Smooth muscle cell of the umbilical artery (primary cell): Measurements from ENCODE around the gene LUC7L3. TPM values are rescaled to one million over a fixed set of nuclear protein-coding genes. Genes with fewer than 3 reads are reported as not detected.

ENCODE experiments used
- total RNA-seq: library from RNA; depleted of rRNA; stranded (reverse); fragments of >200 nt; gene quantifications from 2 replicates; pipeline ENCODE4 v1.2.3, GENCODE V29; 2014

LUC7L3 gene, protein sequence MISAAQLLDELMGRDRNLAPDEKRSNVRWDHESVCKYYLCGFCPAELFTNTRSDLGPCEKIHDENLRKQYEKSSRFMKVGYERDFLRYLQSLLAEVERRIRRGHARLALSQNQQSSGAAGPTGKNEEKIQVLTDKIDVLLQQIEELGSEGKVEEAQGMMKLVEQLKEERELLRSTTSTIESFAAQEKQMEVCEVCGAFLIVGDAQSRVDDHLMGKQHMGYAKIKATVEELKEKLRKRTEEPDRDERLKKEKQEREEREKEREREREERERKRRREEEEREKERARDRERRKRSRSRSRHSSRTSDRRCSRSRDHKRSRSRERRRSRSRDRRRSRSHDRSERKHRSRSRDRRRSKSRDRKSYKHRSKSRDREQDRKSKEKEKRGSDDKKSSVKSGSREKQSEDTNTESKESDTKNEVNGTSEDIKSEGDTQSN
- total RNA-seq, result 26.8 and 27.6 TPM in 2 replicates

DNA sequence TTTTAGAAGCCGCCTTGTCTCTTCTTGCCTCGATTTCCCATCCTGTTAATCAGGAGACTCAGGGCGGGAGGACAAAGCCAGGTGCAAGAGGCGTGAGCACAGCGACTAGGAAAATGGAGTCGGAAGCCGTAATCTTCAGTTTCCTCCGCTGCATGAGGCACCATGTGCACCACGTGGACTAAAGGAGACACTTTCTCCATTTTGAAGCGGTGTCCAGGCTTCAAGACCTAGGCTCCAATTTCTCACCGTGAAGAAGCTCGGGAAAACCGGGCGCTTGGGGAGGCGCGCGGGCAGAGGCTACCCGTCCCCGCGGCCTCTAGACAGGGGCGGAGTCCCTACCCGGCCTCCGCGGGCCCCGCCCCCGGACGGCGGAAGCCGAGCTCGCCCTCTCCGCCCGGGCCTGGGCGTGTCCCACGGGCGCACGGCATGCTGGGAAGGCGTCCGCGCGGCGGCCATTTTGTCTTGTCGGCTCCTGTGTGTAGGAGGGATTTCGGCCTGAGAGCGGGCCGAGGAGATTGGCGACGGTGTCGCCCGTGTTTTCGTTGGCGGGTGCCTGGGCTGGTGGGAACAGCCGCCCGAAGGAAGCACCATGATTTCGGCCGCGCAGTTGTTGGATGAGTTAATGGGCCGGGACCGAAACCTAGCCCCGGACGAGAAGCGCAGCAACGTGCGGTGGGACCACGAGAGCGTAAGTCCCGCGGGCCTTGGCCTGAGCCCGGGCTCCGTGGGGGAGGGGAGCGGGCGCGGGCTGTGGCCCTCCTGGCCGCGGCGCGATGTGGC lies at the start of gene LUC7L3:
TSS of gene LUC7L3 (plus strand) at position 460 of the 780 bp plus-strand sequence. CDS start at position 590, 130 bp downstream.

DNA sequence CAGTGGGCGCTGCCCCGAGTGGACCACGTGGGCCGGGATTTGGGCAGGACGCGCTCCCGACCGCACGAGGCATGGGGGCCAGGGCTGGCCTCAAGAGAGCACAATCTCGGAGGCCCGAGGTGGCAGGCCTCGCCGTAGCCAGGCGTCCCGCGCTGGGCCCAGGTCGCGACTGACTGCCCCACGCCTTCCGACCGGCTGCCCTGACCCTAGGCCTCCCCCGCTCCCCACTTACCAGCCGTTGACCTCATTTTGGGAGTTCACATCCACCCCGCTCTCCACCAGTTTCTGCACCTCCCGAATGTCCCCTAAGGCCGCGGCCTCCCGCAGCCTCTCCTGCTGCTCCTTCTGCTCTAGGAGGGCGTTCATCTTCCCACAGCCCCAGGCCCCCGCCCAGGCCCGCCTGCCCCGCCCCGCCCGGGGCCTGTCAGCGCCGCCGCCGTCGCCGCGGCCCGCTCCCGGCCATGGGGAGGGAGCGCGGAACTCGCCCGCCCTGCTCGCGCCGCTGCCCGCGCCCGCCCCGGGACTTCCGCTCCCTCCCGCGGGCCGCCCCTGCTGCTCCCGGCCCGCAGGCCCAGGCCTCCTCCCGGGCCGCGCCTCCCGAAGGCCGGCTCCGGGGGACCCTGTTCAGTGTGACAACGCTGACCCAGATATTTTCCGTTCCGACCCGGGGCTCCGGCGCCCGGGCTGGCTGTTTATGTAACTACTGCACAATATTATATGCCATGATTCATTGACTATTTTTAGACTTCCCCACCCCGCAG lies 11.9 kb upstream of the LUC7L3 start, which contains the start of gene ANKRD40:
TSS of gene ANKRD40 (minus strand) at position 626 of the 761 bp plus-strand sequence. CDS start at position 366, 260 bp downstream.

DNA sequence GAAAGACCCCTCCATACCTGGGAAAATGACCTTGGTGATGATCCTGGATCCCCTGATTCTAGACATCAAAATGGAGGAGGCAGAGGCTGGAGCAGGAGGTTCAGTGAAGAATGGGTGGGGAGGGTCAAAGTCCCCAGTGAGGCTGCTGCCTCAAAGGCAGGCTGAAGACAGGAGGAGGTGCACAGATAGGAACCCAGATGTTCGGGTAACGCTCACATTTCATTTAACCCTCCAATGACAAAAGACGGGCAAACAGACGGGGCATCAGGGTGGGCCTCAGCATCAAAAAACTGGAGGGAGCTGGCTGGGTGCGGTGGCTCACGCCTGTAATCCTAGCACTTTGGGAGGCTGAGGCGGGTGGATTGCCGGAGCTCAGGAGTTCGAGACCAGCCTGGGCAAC lies 48.0 kb downstream of the LUC7L3 start, which contains the start of gene ANKRD40CL:
TSS of gene ANKRD40CL (minus strand) at position 73 of the 400 bp plus-strand sequence. CDS start 605 bp downstream, outside the sequence.

Other genes with a start within 250 kb of the LUC7L3 start
- gene RSAD1, start 240.7 kb upstream of the LUC7L3 start, total RNA-seq, result 17.7 and 27.3 TPM in 2 replicates
- 0.59 and 0.74 TPM in 2 replicates for gene MYCBPAP, start 211.2 kb upstream of the LUC7L3 start, total RNA-seq
- gene EPN3, start 186.9 kb upstream of the LUC7L3 start, total RNA-seq, result 0.30 TPM in 1 of 2 replicates, not detected in the other
- gene SPATA20, start 172.4 kb upstream of the LUC7L3 start, total RNA-seq, result 54.0 and 82.4 TPM in 2 replicates
- 0.05 TPM in 1 of 2 replicates, not detected in the other for gene CACNA1G, start 158.9 kb upstream of the LUC7L3 start, total RNA-seq
- 5.6 and 9.1 TPM in 2 replicates for gene ABCC3, start 84.7 kb upstream of the LUC7L3 start, total RNA-seq
- gene ANKRD40, start 11.7 kb upstream of the LUC7L3 start, total RNA-seq, result 24.1 and 32.2 TPM in 2 replicates
- gene ANKRD40CL, start 47.9 kb downstream of the LUC7L3 start, total RNA-seq, result not detected in 2 replicates
- under 0.01 and 0.09 TPM in 2 replicates for gene WFIKKN2, start 116.0 kb downstream of the LUC7L3 start, total RNA-seq
- gene TOB1, start 146.8 kb downstream of the LUC7L3 start, total RNA-seq, result 8.7 and 11.3 TPM in 2 replicates